ENCODE measurements around the gene MAPRE2. TPM values are rescaled to one million over a fixed set of nuclear protein-coding genes. Genes with fewer than 3 reads are reported as not detected.

Gene MAPRE2
- total RNA-seq, 1 donor from 2014 or later, result 47.9 TPM

GRCh38 chr18:35192415-35192814 lies 151.2 kb downstream of the MAPRE2 start:
- Mint-ChIP-seq H3K4me3 (ENCODE audit: low read depth) (no peak overlapping the region), H3K4me1 (ENCODE audit: low read depth) (peaks cover 22% of the 10 kb centered on the region), H3K9me3 (ENCODE audit: low read depth) (no peaks in the 10 kb centered on the region), H3K27ac (no peak overlapping the region), H3K36me3 (ENCODE audit: insufficient read depth) (no peaks in the 10 kb centered on the region), H3K27me3 (no peaks in the 10 kb centered on the region)
- no peak for DNase-seq (ENCODE audit: low spot score, unreplicated experiment)
- TF ChIP-seq, protein P1, sequence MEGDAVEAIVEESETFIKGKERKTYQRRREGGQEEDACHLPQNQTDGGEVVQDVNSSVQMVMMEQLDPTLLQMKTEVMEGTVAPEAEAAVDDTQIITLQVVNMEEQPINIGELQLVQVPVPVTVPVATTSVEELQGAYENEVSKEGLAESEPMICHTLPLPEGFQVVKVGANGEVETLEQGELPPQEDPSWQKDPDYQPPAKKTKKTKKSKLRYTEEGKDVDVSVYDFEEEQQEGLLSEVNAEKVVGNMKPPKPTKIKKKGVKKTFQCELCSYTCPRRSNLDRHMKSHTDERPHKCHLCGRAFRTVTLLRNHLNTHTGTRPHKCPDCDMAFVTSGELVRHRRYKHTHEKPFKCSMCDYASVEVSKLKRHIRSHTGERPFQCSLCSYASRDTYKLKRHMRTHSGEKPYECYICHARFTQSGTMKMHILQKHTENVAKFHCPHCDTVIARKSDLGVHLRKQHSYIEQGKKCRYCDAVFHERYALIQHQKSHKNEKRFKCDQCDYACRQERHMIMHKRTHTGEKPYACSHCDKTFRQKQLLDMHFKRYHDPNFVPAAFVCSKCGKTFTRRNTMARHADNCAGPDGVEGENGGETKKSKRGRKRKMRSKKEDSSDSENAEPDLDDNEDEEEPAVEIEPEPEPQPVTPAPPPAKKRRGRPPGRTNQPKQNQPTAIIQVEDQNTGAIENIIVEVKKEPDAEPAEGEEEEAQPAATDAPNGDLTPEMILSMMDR (IDR thresholded peaks at IDR 0.05; ENCODE audit: unreplicated experiment), result no peak

Other genes starting within 250 kb of the MAPRE2 start
- 41.2 and 43.6 TPM in 2 replicates for gene ZNF397, start 199.6 kb downstream of the MAPRE2 start, total RNA-seq
- 27.1 and 34.5 TPM in 2 replicates for gene ZSCAN30, start 248.8 kb downstream of the MAPRE2 start, total RNA-seq

Data from progenitor cell of endocrine pancreas (in vitro differentiated cells).